Lower leg skin (tissue), 3 donors: Measurements from ENCODE around the gene CHST8.

Source experiments
- CTCF ChIP-seq, 3 donors: fragments of 450-650 bp; IDR thresholded peaks; one replicate each; pipeline ENCODE4 v1.5.1; 2016; ENCODE audit warnings: antibody characterized with exemption in 3 of 3, mild to moderate bottlenecking in 3 of 3, moderate library complexity in 2 of 3
- POLR2A ChIP-seq, 2 donors: fragments of 450-650 bp; IDR thresholded peaks; one replicate each; pipeline ENCODE4 v1.6.1; 2016 to 2017; ENCODE audit warnings: antibody characterized with exemption in 2 of 2, mild to moderate bottlenecking in 1 of 2, moderate library complexity in 1 of 2

- TF ChIP-seq POLR2A (IDR thresholded peaks at IDR 0.05) (no peak), CTCF (IDR thresholded peaks at IDR 0.05) (no peak)
Measured at GRCh38 chr19:33810821-33811220, 189.1 kb downstream of the CHST8 start.
